Activated T-cell treated with anti-CD3 and anti-CD28 coated beads, Interleukin-2, amount 50 U/mL, for 24 hours (primary cell): Measurements from ENCODE around the gene FNBP1.
A peak's percentile ranks its signal among the peaks of the same experiment; 100 is the strongest.
"Not testable (repeated sequence)": the region's sequence is repeated elsewhere in the genome, so short reads cannot be mapped to it uniquely, and the experiment has no call there.

Experiments used
- DNase-seq: peaks from one replicate; pipeline ENCODE4 v3.0.0-alpha.2; 2020
- H3K27ac Mint-ChIP-seq: 2 replicates; pipeline ENCODE4 v1.8.0; 2020; ENCODE audit warnings: mild to moderate bottlenecking, mixed read lengths
- H3K27me3 Mint-ChIP-seq: 2 replicates; pipeline ENCODE4 v1.8.0; 2020; ENCODE audit warnings: mixed read lengths
- H3K36me3 Mint-ChIP-seq: 2 replicates; pipeline ENCODE4 v1.8.0; 2020; ENCODE audit warnings: low read depth, mixed read lengths
- H3K4me1 Mint-ChIP-seq: 2 replicates; pipeline ENCODE4 v1.8.0; 2020; ENCODE audit warnings: low read depth, mixed read lengths
- H3K4me3 Mint-ChIP-seq: 2 replicates; pipeline ENCODE4 v1.8.0; 2020; ENCODE audit warnings: mild to moderate bottlenecking, moderate library complexity, mixed read lengths
- H3K9me3 Mint-ChIP-seq: 2 replicates; pipeline ENCODE4 v1.8.0; 2020; ENCODE audit warnings: mixed read lengths

Gene FNBP1

DNA sequence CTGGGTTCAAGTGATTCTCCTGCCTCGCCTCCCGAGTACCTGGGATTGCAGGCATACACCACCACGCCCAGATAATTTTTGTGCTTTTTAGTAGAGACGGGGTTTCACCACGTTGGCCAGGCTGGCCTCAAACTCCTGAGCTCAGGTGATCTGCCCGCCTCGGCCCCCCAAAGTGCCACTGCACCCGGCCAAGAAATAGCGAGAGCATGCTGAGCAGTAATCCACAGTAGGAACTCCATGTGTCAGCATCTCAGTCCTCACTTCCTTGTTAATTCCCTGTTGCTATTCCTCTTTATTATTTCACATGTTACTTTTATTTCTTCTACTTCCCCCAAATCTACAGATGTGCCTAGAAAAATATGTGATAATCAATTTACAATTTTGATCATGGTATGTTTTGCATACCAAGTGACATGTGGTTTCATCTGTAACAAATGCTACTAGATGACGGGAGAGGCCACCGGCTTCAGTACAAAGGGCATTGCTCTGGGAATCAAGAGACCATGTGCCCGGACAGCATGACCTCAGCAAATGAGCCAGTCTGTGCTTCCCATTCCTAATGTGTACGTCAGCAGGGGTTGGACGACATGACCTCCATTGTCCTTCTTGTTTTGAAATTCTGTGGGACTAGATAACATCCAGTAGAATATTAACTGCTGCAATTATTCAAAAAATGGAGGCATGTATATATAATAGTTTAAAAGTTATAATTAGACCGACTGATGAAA lies 61.6 kb downstream of the FNBP1 start:
- H3K27me3 Mint-ChIP-seq: no peaks in the 10 kb centered on the region
- peak; percentile 12 for DNase-seq
- H3K27ac Mint-ChIP-seq: peak overlapping the region; percentile 74
- H3K36me3 Mint-ChIP-seq: peaks cover 89% of the 10 kb centered on the region
- H3K4me1 Mint-ChIP-seq: peaks cover 57% of the 10 kb centered on the region
- H3K4me3 Mint-ChIP-seq: no peak overlapping the region
- H3K9me3 Mint-ChIP-seq: no peaks in the 10 kb centered on the region

DNA sequence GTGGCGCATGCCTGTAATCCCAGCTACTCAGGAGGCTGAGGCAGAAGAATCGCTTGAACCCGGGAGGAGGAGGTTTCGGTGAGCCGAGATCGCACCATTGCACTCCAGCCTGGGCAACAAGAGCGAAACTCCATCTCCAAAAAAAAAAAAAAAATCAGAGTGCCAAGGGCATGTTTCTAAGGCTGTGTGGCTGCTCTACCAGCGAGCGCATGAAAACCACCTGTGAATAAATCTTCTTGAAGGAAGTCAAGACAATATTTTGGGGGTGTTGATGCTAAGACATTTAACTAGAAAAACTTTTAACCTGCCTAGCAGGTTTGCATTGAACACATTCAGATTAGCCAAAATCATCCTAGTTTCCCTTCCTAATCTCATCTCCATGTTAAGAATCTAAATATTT lies 62.8 kb downstream of the FNBP1 start:
- Mint-ChIP-seq H3K27ac (peak overlapping the region; percentile 44), H3K36me3 (peaks cover 90% of the 10 kb centered on the region), H3K4me1 (peaks cover 51% of the 10 kb centered on the region)
- not testable (repeated sequence) for H3K4me3 Mint-ChIP-seq, H3K27me3 Mint-ChIP-seq, H3K9me3 Mint-ChIP-seq, DNase-seq

DNA sequence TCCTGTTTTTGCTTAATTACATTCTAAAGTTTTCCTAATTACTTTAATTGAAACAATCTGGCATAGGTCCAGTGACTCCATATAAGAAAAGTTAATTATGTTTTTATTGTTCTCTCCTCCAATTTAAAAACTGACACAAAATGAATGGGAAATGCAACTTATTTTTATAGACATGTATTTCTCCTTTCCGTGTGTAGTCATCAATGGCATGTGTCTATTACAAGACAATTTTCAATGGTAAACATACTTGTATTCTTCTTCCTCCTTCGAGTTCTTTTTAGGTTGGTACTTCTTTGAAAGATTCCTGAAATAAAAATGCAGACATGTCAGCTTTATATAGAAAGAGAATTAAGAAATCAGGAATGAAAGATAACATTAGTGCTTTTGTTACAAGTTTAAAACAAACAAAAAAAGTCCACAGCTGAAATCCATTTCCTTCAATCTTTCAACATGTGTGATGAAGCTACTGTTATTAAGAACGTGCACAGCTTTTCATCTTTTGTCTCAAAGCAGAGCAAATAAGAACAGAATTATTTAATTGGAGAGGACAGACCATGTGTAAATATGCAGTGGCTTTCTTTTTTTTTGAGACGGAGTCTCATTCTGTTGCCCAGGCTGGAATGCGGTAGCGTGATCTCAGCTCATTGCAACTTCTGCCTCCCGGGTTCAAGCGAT lies 63.8 kb downstream of the FNBP1 start:
- no peak for DNase-seq
- H3K27me3 Mint-ChIP-seq: no peaks in the 10 kb centered on the region
- no peaks in the 10 kb centered on the region for H3K9me3 Mint-ChIP-seq
- H3K4me1 Mint-ChIP-seq: peaks cover 41% of the 10 kb centered on the region
- no peak overlapping the region for H3K4me3 Mint-ChIP-seq
- H3K36me3 Mint-ChIP-seq: peaks cover 90% of the 10 kb centered on the region
- peak overlapping the region; percentile 71 for H3K27ac Mint-ChIP-seq

DNA sequence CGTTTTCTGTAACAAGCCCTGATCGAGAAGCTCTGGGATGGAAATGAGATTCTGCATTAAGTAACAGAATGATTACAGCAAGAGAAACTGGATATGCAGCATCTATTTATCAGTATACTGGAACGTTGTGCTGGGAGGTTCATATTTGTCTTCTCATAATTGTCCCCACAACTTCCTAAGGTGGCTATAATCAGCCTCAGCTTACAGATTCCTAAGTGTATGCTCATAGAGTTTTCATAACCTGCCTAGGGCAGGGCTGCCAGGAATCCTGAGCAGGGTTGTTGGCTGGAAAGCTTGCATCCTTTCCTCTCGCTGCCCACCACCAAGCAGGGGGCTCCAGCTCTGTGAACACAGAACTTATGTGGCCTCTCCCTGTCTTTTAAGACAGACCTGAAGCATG lies 70.2 kb downstream of the FNBP1 start:
- H3K27ac Mint-ChIP-seq: peak overlapping the region; percentile 79
- no peaks in the 10 kb centered on the region for H3K27me3 Mint-ChIP-seq
- H3K9me3 Mint-ChIP-seq: no peaks in the 10 kb centered on the region
- H3K4me3 Mint-ChIP-seq: no peak overlapping the region
- peaks cover 91% of the 10 kb centered on the region for H3K36me3 Mint-ChIP-seq
- peaks cover 52% of the 10 kb centered on the region for H3K4me1 Mint-ChIP-seq
- DNase-seq: no peak

DNA sequence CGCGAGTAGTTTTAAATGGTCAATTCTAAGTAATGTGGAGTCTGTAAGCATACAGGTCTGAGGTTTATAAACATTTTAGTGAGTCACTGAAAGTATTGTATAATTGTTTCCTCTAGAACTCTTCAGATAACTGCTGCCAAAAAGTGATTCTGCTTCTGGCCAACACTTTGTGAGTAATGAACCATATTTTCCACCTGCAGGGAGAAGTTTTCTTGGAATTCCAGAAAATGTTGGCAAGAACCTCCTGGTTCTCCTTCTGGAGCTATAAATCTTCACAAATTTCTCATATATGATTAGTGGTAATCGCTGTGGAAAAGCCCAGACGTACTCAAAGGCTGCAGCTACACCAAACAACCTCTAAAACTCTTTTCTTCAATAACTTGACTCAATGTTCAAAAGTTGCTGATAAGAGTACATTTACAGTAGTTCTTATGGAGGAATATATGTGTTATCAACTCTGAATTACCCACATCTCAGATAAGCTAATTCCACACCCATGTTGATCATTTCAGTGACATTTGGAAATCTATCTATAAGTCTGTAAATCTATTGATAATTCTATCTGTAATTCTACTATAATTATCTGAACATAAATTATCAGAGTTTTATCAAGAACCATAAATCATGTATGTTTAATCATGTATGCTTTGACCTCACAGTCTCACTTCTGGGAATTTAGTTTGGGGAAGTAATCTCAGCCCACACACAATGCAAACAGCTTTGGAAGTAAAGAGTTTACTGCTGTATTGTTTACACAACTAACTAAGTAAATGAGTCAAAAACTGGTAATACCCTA lies 74.1 kb downstream of the FNBP1 start:
- Mint-ChIP-seq H3K9me3 (no peaks in the 10 kb centered on the region), H3K27me3 (no peaks in the 10 kb centered on the region), H3K36me3 (peaks cover 91% of the 10 kb centered on the region), H3K27ac (peak overlapping the region; percentile 97), H3K4me1 (peaks cover 80% of the 10 kb centered on the region), H3K4me3 (no peak overlapping the region)
- DNase-seq: no peak

DNA sequence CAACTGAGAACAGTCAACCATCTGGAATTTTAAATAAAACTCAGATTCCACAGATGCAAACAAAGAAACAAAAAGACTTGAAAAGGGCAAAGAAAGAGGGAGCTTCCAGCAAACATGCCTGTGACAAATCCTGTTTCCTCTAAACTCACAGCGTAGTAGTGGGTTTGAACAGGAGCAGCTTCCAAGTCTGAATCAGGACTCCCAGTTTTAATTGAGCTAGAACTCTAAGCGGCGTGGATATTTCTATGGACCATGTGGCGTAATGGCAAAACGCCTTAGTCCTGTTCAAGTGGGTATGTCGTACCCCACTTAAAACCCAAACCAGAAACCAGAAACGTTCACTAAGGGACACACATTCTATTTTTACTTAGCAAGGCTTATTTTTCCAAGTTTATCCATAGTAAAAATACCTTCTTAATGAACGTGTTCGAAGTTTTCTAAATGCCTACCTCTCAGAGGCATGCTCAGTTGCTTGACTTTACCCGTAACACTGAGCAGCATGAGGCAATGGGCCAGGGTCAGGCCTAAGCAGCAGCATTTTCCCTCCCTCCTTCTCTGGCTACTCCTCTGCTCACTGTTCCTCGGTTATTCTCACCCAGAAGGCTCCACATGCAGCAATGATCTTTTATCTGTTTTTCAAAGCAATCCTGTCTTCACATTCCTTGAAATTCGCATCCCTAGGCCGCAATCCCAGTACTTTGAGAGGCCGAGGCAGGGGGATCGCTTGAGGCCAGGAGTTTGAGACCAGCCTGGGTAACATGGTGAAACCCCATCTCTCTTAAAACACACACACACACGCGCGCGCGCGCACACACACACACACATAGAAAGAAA lies 77.9 kb downstream of the FNBP1 start:
- no peak overlapping the region for H3K4me3 Mint-ChIP-seq
- peaks cover 91% of the 10 kb centered on the region for H3K36me3 Mint-ChIP-seq
- peaks cover 86% of the 10 kb centered on the region for H3K4me1 Mint-ChIP-seq
- no peaks in the 10 kb centered on the region for H3K27me3 Mint-ChIP-seq
- H3K9me3 Mint-ChIP-seq: no peaks in the 10 kb centered on the region
- peak; percentile 20 for DNase-seq
- peak overlapping the region; percentile 97 for H3K27ac Mint-ChIP-seq

DNA sequence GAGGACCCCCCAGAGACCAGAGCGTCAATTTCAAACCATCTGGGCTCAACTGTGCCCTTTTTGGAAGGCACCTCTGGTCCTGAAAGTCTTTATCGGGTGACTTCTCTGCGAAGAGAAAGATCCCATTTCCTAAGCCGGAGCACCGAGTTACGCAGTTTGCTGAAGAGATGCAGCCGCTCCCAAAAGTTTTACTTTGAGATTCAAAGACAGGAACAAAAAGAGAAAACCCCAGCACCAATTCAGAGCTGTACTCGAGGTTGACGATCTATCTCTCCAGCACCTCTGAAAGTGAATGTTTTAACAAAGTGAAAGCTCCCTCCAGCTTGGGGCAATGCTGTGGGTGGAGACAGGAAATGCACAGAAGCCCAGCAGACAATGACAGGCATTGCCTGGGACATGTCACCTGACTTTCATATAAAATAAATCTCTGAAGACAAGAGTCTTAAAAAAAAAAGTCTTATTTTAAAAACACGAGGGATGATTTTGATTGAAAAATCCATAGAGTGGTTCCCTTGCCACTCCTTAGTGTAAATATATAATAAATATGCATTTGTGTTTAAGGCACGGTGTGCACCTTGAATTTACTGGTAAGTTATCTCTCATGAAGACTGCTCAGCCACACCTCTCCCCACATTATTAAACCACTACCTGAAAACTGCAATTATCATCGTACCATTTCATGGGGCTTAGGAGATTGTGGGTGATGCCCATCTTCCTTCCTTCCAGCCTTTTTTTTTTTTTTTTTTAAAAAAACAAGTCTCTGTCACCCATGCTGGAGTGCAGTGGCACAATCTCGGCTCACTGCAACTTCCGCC lies 79.9 kb downstream of the FNBP1 start:
- Mint-ChIP-seq H3K4me3 (peak overlapping the region; percentile 82), H3K36me3 (peaks cover 93% of the 10 kb centered on the region), H3K9me3 (no peaks in the 10 kb centered on the region), H3K27ac (peak overlapping the region; percentile 97), H3K27me3 (no peaks in the 10 kb centered on the region), H3K4me1 (peaks cover 90% of the 10 kb centered on the region)
- peak; percentile 61 for DNase-seq

DNA sequence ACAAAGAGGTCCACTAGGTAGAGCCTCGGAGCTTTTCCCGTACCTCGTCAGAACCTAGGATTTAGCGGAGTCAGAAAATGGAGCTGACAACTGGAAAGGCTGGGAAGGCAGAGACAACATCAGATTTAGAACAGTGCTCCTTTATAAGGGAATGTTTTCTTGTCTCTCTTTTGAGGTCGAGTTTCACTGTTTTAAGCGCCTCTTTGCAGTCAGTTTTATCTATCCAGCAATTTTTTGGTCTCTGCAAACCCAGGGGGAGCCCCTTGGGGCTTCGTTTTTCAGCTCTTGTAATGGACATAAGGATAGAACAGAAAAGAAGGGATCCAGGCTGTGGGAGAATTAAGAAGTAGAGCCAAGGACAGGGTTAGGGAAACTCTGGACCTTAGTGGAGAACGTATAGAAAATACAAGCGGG lies 80.5 kb downstream of the FNBP1 start:
- peaks cover 93% of the 10 kb centered on the region for H3K36me3 Mint-ChIP-seq
- peak overlapping the region; percentile 97 for H3K27ac Mint-ChIP-seq
- H3K4me1 Mint-ChIP-seq: peaks cover 90% of the 10 kb centered on the region
- no peaks in the 10 kb centered on the region for H3K27me3 Mint-ChIP-seq
- no peaks in the 10 kb centered on the region for H3K9me3 Mint-ChIP-seq
- no peak for DNase-seq
- peak overlapping the region; percentile 82 for H3K4me3 Mint-ChIP-seq

DNA sequence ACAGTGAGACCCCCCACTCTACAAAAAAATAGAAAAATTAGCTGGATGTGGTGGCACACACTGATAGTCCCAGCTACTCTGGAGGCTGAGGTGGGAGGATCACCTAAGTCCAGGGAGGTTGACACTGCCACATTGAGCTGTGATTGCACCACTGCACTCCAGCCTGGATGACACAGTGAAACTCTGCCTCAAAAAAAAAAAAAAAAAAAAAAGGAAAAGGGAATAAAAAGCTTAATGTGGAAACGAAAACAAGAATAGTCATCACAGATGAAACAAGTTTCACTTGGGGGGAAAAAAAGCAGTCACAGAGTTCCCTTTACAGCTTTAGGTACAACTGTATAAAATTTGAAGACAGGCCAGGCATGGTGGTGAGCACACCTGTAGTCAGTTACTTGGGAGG lies 84.2 kb downstream of the FNBP1 start:
- Mint-ChIP-seq H3K9me3 (no peaks in the 10 kb centered on the region), H3K4me1 (peaks cover 83% of the 10 kb centered on the region), H3K27me3 (no peaks in the 10 kb centered on the region), H3K4me3 (no peak overlapping the region), H3K27ac (peak overlapping the region; percentile 96), H3K36me3 (peaks cover 89% of the 10 kb centered on the region)
- no peak for DNase-seq

DNA sequence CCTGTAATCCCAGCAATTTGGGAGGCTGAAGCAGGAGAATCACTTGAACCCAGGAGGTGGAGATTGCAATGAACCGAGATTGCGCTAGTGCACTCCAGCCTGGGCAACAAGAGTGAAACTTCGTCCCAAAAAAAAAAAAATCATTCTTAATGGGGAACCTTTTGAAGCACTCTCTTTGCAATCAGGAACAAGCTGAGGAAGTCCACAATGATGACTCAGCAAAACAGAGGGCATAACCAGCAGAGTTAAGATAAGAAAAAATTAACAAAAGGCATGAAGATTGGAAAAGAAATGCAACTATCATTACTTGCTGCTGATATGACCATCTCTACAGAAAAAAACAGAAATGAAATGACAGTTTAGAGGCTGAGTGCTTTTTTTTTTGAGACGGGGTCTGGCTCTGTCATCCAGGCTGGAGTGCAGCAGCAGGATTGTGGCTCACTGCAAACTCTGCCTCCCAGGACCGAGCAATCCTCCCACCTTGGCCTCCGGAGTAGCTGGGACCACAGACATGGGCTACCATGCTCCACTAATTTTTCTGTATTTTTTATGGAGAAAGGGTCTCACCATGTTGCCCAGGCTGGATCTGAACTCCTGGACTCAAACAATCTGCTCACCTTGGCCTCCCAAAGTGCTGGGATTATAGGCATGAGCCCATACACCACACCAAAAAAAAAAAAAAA lies 88.0 kb downstream of the FNBP1 start:
- peaks cover 64% of the 10 kb centered on the region for H3K4me1 Mint-ChIP-seq
- H3K36me3 Mint-ChIP-seq: peaks cover 89% of the 10 kb centered on the region
- H3K27ac Mint-ChIP-seq: peak overlapping the region; percentile 82
- H3K9me3 Mint-ChIP-seq: no peaks in the 10 kb centered on the region
- DNase-seq: peak; percentile 12
- H3K27me3 Mint-ChIP-seq: no peaks in the 10 kb centered on the region
- peak overlapping the region; percentile 7 for H3K4me3 Mint-ChIP-seq

DNA sequence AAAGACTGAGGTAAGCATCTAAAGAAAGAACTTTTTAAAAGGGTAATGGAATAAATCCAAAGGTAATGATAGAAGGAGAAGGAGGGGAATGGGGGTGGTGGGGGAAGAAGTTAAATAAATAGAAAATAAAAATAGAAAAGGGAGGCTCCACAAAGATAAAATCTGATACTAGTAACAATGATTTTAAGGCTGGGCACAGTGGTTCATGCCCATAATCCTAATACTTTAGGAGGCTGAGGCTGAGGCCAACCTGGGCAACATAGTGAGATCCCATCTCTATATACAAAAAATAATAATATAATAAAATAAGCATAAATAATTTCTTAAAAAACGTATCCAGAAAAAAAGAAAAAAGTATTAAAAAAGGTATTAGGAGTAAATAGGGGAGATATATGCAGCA lies 89.3 kb downstream of the FNBP1 start:
- H3K27ac Mint-ChIP-seq: peak overlapping the region; percentile 69
- no peaks in the 10 kb centered on the region for H3K27me3 Mint-ChIP-seq
- no peak overlapping the region for H3K4me3 Mint-ChIP-seq
- DNase-seq: no peak
- peaks cover 62% of the 10 kb centered on the region for H3K4me1 Mint-ChIP-seq
- no peaks in the 10 kb centered on the region for H3K9me3 Mint-ChIP-seq
- H3K36me3 Mint-ChIP-seq: peaks cover 91% of the 10 kb centered on the region

DNA sequence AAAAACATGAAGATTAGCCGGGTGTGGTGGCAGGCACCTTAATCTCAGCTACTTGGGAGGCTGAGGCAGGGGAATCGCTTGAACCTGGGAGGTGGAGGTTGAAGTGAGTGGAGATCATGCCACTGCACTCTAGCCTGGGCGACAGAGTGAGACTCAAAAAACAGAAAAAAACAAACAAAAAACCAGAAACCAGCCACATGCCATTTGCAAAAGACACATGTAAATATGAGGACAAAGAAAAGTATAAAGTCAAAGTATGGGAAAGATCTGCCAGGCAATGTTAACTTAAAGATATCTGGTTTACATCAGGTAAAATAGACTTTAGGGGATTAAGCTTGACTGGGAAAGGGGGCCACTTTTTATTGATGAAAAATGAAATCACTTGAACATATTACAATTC lies 90.7 kb downstream of the FNBP1 start:
- Mint-ChIP-seq H3K4me1 (peaks cover 52% of the 10 kb centered on the region), H3K27me3 (no peaks in the 10 kb centered on the region), H3K4me3 (no peak overlapping the region), H3K9me3 (no peaks in the 10 kb centered on the region), H3K27ac (peak overlapping the region; percentile 57), H3K36me3 (peaks cover 89% of the 10 kb centered on the region)
- DNase-seq: peak; percentile 16

DNA sequence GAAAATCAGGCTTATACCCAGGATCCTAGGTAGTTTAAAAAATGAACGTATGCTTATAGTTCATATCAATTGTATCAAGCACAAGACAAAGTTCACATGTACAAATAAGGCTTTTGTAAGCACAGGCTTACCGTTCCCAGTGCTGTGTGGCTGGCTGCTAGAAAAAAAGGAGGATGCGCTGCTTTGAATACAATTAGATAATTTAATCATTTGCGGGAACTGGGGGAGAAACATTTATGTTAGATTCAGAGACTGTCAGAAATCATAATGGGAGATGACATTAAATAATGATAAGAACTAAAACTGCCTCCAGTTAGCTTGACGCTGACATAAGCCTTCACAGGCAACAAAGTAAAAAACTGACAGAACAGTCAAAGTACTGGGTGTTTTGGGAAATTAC lies 93.2 kb downstream of the FNBP1 start:
- Mint-ChIP-seq H3K36me3 (peaks cover 88% of the 10 kb centered on the region), H3K27ac (peak overlapping the region; percentile 85), H3K4me3 (no peak overlapping the region), H3K4me1 (peaks cover 54% of the 10 kb centered on the region), H3K27me3 (no peaks in the 10 kb centered on the region), H3K9me3 (no peaks in the 10 kb centered on the region)
- DNase-seq: no peak
